ENCODE measurements around the gene CNN1. TPM values are rescaled to one million over a fixed set of nuclear protein-coding genes. Genes with fewer than 3 reads are reported as not detected.

Gene CNN1
- total RNA-seq (2022) (0.54 and 0.84 TPM in 2 replicates), Bru-seq, nascent RNA (not detected), BruChase-seq, experiment 1, labeled RNA remaining after a 2-hour chase (percentile 7 among the genes with signal in this experiment), BruChase-seq, experiment 2, labeled RNA remaining after a 6-hour chase (percentile 14 among the genes with signal in this experiment)
- long read RNA-seq: 0 reads

- ChIA-PET POLR2A (no interaction called here), CTCF (interaction anchor here (0.6 kb wide), 1 partner anchor 100 kb away, joined by 3 read pairs; no protein-coding TSS in a partner anchor)
- Mint-ChIP-seq H3K27me3 (ENCODE audit: insufficient read depth, unreplicated experiment) (no peaks in the 10 kb centered on the region), H3K9me3 (ENCODE audit: unreplicated experiment) (no peaks in the 10 kb centered on the region), H3K4me3 (ENCODE audit: unreplicated experiment) (peak within 1 kb of the TSS; percentile 6), H3K36me3 (ENCODE audit: insufficient read depth, unreplicated experiment) (no peaks in the 10 kb centered on the region), H3K4me1 (ENCODE audit: low read depth, unreplicated experiment) (no peaks in the 10 kb centered on the region), H3K27ac (ENCODE audit: unreplicated experiment) (no peak within 1 kb of the TSS)
- DNase-seq: peak in 1 of 2 experiments; percentile 25
- BruUV-seq (replicated peaks): no TSS peak
- no peak for TF ChIP-seq CTCF (IDR thresholded peaks at IDR 0.05; ENCODE audit: insufficient read depth in 1 of 2, low read depth in 1 of 2, low read length in 1 of 2, severe bottlenecking in 1 of 2, unreplicated experiment in 1 of 2)
- Histone ChIP-seq H3K4me3 (ENCODE audit: low read depth, low read length) (no peak within 1 kb of the TSS), H3K9me3 (no peaks in the 10 kb centered on the region), H3K36me3 (ENCODE audit: control insufficient read depth, insufficient read depth, low read length) (no peaks in the 10 kb centered on the region), H3K27me3 (replicated peaks; ENCODE audit: control insufficient read depth, insufficient read depth, low read length) (no peaks in the 10 kb centered on the region), H3K4me1 (peaks cover 4% of the 10 kb centered on the region; the same call in 1 of the 2 replicates)
- intact Hi-C loops (cut with micrococcal nuclease; ENCODE audit: unreplicated experiment): no loop called here
Observed at GRCh38 chr19:11538232-11539036, at the start of gene CNN1. Gene CNN1, plus strand, starts transcription at chr19:11538851. Its CDS starts 77 bp downstream, at chr19:11538928.

- ChIA-PET POLR2A (no interaction called here), CTCF (no interaction called here)
- DNase-seq: no peak
- Mint-ChIP-seq H3K9me3 (ENCODE audit: unreplicated experiment) (no peaks in the 10 kb centered on the region), H3K27ac (ENCODE audit: unreplicated experiment) (no peak overlapping the region), H3K27me3 (ENCODE audit: insufficient read depth, unreplicated experiment) (no peaks in the 10 kb centered on the region), H3K4me1 (ENCODE audit: low read depth, unreplicated experiment) (peaks cover 8% of the 10 kb centered on the region), H3K4me3 (ENCODE audit: unreplicated experiment) (no peak overlapping the region), H3K36me3 (ENCODE audit: insufficient read depth, unreplicated experiment) (peaks cover 13% of the 10 kb centered on the region)
- H3K36me3 ChIP-seq (ENCODE audit: control insufficient read depth, insufficient read depth, low read length): no peaks in the 10 kb centered on the region
- H3K27me3 ChIP-seq (replicated peaks; ENCODE audit: control insufficient read depth, insufficient read depth, low read length): no peaks in the 10 kb centered on the region
- intact Hi-C loops (cut with micrococcal nuclease; ENCODE audit: unreplicated experiment): no loop called here
- H3K9me3 ChIP-seq: no peaks in the 10 kb centered on the region
- no TSS peak for BruUV-seq (replicated peaks)
- TF ChIP-seq CTCF (IDR thresholded peaks at IDR 0.05; ENCODE audit: insufficient read depth in 1 of 2, low read depth in 1 of 2, low read length in 1 of 2, severe bottlenecking in 1 of 2, unreplicated experiment in 1 of 2): no peak
- H3K4me1 ChIP-seq: peaks cover 13% of the 10 kb centered on the region
- H3K4me3 ChIP-seq (ENCODE audit: low read depth, low read length): no peak overlapping the region
Observed at GRCh38 chr19:11489378-11489777, 49.3 kb upstream of the CNN1 start.

- BruUV-seq (replicated peaks): no TSS peak
- H3K36me3 ChIP-seq (ENCODE audit: control insufficient read depth, insufficient read depth, low read length): no peaks in the 10 kb centered on the region; the same call in 1 of the 2 replicates
- H3K27me3 Mint-ChIP-seq (ENCODE audit: insufficient read depth, unreplicated experiment): no peaks in the 10 kb centered on the region
- POLR2A ChIA-PET: no interaction called here
- peaks cover 12% of the 10 kb centered on the region for H3K4me1 ChIP-seq
- no peak for TF ChIP-seq CTCF (IDR thresholded peaks at IDR 0.05; ENCODE audit: insufficient read depth in 1 of 2, low read depth in 1 of 2, low read length in 1 of 2, severe bottlenecking in 1 of 2, unreplicated experiment in 1 of 2)
- H3K9me3 ChIP-seq: no peaks in the 10 kb centered on the region
- H3K9me3 Mint-ChIP-seq (ENCODE audit: unreplicated experiment): no peaks in the 10 kb centered on the region
- H3K4me1 Mint-ChIP-seq (ENCODE audit: low read depth, unreplicated experiment): peaks cover 8% of the 10 kb centered on the region
- no peak for DNase-seq
- no peak overlapping the region for H3K4me3 ChIP-seq (ENCODE audit: low read depth, low read length)
- intact Hi-C loops (cut with micrococcal nuclease; ENCODE audit: unreplicated experiment): no loop called here
- H3K36me3 Mint-ChIP-seq (ENCODE audit: insufficient read depth, unreplicated experiment): peaks cover 14% of the 10 kb centered on the region
- H3K4me3 Mint-ChIP-seq (ENCODE audit: unreplicated experiment): no peak overlapping the region
- H3K27me3 ChIP-seq (replicated peaks; ENCODE audit: control insufficient read depth, insufficient read depth, low read length): no peaks in the 10 kb centered on the region
- no peak overlapping the region for H3K27ac Mint-ChIP-seq (ENCODE audit: unreplicated experiment)
- CTCF ChIA-PET: interaction anchor here (0.6 kb wide), 1 partner anchor 23 kb away, joined by 4 read pairs; no protein-coding TSS in a partner anchor
Observed at GRCh38 chr19:11494634-11495285, 43.9 kb upstream of the CNN1 start.

All from Caco-2 (cell line).